ENCODE data around the gene PSMB11.
A peak's percentile ranks its signal among the peaks of the same experiment; 100 is the strongest.
"Not testable (repeated sequence)": the region's sequence is repeated elsewhere in the genome, so short reads cannot be mapped to it uniquely, and the experiment has no call there.

PSMB11 gene, protein sequence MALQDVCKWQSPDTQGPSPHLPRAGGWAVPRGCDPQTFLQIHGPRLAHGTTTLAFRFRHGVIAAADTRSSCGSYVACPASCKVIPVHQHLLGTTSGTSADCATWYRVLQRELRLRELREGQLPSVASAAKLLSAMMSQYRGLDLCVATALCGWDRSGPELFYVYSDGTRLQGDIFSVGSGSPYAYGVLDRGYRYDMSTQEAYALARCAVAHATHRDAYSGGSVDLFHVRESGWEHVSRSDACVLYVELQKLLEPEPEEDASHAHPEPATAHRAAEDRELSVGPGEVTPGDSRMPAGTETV

DNA sequence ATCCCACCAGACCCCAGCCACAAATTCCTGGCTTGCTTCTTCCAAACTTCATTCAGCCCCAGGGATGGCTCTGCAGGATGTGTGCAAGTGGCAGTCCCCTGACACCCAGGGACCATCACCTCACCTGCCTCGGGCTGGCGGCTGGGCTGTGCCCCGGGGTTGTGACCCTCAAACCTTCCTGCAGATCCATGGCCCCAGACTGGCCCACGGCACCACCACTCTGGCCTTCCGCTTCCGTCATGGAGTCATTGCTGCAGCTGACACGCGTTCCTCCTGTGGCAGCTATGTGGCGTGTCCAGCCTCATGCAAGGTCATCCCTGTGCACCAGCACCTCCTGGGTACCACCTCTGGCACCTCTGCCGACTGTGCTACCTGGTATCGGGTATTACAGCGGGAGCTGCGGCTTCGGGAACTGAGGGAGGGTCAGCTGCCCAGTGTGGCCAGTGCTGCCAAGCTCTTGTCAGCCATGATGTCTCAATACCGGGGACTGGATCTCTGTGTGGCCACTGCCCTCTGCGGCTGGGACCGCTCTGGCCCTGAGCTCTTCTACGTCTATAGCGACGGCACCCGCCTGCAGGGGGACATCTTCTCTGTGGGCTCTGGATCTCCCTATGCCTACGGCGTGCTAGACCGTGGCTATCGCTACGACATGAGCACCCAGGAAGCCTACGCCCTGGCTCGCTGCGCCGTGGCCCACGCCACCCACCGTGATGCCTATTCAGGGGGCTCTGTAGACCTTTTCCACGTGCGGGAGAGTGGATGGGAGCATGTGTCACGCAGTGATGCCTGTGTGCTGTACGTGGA, at the start of gene PSMB11:
Gene PSMB11, plus strand, starts transcription at position 51 of the 804 bp plus-strand sequence. Its CDS starts 14 bp downstream, at position 65.
- ATAC-seq: no peak
- no peak within 1 kb of the TSS for H3K27ac Mint-ChIP-seq
- no peak within 1 kb of the TSS for H3K4me3 Mint-ChIP-seq
- DNase-seq: no peak
- no peaks in the 10 kb centered on the region for H3K9me3 Mint-ChIP-seq
- no peaks in the 10 kb centered on the region for H3K27me3 Mint-ChIP-seq
- H3K4me1 Mint-ChIP-seq: no peaks in the 10 kb centered on the region
- H3K36me3 Mint-ChIP-seq (ENCODE audit: low read depth): no peaks in the 10 kb centered on the region

DNA sequence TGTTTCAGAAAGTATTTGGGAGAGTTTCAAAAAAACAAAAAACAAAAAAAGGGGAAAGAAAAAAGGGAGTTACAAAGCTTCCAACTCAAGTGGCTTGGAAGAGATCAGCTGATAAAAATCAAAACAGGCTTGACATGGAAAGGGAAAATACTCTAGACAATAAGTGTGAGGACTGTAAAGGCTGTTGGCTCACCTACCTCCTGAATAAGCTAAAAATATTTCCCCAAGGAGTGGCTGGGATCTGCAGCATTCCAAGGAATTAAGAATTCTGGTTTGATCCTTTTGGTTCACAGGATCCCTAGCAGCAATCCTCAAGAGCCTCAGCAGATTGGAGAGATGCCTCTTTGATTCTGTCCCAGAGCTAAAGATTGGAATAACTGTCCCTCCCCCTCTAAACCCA, 48.5 kb upstream of the PSMB11 start:
- no peaks in the 10 kb centered on the region for H3K36me3 Mint-ChIP-seq (ENCODE audit: low read depth)
- H3K27ac Mint-ChIP-seq: no peak overlapping the region
- H3K9me3 Mint-ChIP-seq: no peaks in the 10 kb centered on the region
- no peaks in the 10 kb centered on the region for H3K4me1 Mint-ChIP-seq
- ATAC-seq (no peak), DNase-seq (no peak)
- H3K27me3 Mint-ChIP-seq: no peaks in the 10 kb centered on the region
- H3K4me3 Mint-ChIP-seq: no peak overlapping the region

DNA sequence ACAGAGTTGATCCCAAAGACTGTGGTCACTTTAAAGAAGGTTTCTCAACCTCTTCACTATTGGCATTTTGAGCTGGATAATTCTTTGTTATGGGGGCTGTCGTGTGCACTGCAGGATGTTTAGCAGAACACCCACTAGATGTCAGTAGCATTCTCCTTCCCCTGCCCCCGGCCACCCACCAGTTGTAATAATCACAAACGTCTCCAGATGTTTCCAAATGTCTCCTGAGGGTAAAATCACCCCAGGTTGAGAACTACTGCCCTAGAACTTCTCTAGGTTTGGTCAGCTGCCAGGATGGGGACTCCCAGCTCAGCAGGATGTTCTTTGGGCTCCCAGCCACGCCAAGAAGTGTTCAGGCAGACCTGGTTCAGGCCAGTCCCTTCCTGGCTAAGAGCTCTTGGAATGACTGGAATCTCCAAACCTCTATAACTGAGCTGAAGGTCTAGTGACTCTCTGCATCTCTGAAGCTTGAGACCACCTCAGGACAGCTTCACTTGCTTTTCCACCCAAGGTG, 47.2 kb upstream of the PSMB11 start:
- Mint-ChIP-seq H3K27ac (no peak overlapping the region), H3K9me3 (no peaks in the 10 kb centered on the region), H3K27me3 (no peaks in the 10 kb centered on the region), H3K4me1 (no peaks in the 10 kb centered on the region), H3K36me3 (ENCODE audit: low read depth) (no peaks in the 10 kb centered on the region), H3K4me3 (no peak overlapping the region)
- DNase-seq (peak; percentile 20), ATAC-seq (peak; percentile 73)

DNA sequence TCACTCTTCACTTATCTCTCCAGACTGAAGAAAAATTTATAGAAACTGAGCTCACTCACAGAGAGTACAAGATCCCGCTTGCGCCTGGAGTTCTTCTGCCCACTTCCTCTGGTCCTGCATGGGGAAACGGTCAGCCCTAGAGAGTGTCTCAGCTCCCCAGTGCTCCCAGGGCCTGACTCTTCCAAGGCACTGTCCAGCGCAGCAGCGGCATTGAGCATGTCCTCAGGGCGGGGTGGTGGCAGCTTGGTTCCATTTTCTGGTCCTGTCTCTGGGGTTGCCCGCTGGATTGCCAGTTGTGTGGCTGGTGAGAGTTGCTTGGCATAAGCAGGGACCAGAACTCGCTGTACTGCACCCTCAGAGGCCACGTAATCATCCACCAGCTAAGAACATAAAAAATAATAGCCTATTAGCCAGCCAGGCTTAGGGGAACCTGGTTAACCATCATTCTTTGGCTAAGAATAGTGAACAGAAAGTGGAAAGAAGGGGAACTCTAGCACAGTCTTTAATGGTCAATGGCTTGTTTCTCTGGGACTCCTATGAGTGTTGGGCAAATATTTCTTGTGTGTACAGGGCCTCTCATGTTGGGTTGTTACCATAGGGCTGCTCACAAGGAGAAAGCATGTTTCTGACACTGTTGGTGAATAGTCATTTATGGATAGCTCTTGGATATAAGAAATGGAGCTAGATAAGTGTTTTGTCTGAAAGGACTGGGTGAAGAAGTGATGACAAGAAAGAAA, 46.0 kb upstream of the PSMB11 start:
- ATAC-seq (no peak), DNase-seq (no peak)
- Mint-ChIP-seq H3K36me3 (ENCODE audit: low read depth) (no peaks in the 10 kb centered on the region), H3K9me3 (no peaks in the 10 kb centered on the region), H3K4me3 (no peak overlapping the region), H3K27ac (no peak overlapping the region), H3K27me3 (no peaks in the 10 kb centered on the region), H3K4me1 (peaks cover 2% of the 10 kb centered on the region)

DNA sequence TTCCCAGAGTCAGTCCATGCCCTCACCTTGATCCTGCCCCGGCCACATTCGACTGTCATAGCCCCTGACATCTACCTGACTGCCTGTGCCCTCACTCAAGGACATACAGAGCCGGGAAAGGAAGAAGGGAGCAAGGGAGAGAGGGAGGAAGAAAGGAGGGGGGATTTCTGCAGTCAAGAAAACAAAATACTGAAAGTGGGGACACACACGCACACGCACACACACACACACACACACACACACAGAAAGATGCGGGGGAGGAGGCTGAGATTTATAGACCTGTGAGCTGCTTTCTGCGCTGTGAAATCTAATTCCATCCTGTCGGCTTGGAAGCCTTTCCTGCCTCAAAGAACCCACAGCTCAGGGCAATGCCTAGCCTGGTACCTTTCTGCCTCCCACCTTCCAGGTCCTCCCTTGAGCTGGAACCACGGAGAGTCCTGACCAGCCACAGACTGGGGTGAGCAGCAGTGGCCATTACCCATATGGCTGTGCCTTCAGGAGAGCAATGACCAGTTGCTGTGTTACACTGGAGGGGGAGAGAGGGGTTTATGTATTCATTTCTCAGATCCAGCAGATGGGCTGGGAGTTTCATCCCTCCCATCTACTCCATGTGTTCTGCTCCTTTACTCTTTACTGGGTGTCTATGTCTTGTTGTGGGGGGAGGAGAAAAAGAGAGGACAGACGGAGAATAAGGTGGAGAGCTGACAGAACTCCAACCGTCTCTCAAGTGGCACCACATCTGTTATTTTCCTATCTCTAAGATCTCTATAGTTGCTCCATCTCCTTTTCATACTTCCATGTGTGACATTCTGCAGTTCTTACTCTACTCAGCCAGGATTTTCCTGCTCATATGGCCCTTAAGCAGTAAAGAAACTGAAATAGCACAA, 45.0 kb upstream of the PSMB11 start:
- no peaks in the 10 kb centered on the region for H3K27me3 Mint-ChIP-seq
- H3K4me1 Mint-ChIP-seq: peaks cover 2% of the 10 kb centered on the region
- DNase-seq (no peak), ATAC-seq (no peak)
- no peaks in the 10 kb centered on the region for H3K9me3 Mint-ChIP-seq
- H3K27ac Mint-ChIP-seq: no peak overlapping the region
- H3K36me3 Mint-ChIP-seq (ENCODE audit: low read depth): no peaks in the 10 kb centered on the region
- H3K4me3 Mint-ChIP-seq: no peak overlapping the region

DNA sequence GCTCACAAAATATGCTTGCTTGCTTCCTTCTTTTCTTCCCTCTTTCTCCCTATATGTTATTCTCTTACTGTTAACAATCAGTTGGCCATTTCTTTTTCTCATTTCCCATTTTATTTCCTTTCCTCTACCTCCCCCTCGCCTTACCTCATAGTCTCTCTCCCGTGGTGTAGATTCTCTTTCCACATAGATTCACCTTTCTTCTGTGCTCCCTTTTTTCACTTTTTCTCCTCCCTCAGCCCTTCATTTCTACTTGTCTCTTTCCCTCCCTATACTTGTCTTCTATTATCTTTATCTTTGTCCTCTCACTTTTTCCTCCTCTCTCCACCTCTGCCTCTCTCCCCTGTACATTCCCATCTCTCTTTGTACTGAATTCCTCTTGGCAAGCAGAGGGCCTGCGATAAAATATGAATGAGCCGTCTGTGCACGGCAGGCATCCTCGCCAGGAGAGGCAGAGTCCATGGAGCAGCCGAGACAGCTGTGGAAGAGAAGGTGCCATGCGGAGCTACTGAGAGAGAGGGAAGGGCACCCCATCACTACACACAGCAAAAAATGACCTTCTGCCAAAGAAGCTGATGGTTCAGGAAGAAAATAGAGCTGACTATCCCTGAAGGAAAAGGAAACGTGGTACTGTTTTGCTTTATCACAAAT, 44.2 kb upstream of the PSMB11 start:
- no peak overlapping the region for H3K4me3 Mint-ChIP-seq
- DNase-seq (no peak), ATAC-seq (no peak)
- H3K4me1 Mint-ChIP-seq: peaks cover 2% of the 10 kb centered on the region
- no peaks in the 10 kb centered on the region for H3K27me3 Mint-ChIP-seq
- H3K9me3 Mint-ChIP-seq: no peaks in the 10 kb centered on the region
- H3K27ac Mint-ChIP-seq: no peak overlapping the region
- no peaks in the 10 kb centered on the region for H3K36me3 Mint-ChIP-seq (ENCODE audit: low read depth)

DNA sequence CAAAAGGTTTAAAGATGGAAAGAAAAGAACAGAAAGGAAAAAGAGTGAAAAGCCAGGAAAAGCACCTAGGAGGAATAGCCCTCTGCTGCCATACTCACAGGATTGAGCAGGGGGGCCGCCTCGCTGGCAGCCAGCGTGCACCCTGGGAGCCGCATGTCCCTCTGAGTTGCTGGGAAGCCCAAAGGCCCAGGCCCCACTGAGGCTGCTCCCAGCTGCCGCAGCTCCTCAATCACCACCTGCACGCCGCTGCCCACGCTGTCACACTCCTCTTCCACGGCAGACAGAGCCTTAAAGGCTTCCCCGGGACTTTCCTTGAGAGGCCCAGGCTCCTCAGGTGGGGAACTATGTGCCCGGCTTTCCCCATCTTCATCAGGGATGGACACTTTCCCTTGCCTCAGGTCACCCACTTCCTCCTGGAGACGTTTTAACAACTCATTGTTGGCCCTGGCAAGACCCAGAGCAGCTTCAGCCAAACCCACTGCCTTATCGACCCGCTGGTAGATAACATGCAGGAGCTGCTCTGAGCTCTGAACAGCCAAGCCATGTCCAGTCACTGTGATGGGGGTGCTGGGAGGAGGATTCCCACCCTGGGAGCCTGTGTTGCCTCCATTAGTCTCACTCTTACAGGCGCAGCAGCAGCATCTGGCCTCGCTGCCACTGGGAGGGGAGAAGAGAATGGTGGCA, 43.5 kb upstream of the PSMB11 start:
- peaks cover 2% of the 10 kb centered on the region for H3K4me1 Mint-ChIP-seq
- no peak overlapping the region for H3K27ac Mint-ChIP-seq
- H3K4me3 Mint-ChIP-seq: no peak overlapping the region
- ATAC-seq: no peak
- H3K9me3 Mint-ChIP-seq: no peaks in the 10 kb centered on the region
- DNase-seq: no peak
- no peaks in the 10 kb centered on the region for H3K36me3 Mint-ChIP-seq (ENCODE audit: low read depth)
- no peaks in the 10 kb centered on the region for H3K27me3 Mint-ChIP-seq

DNA sequence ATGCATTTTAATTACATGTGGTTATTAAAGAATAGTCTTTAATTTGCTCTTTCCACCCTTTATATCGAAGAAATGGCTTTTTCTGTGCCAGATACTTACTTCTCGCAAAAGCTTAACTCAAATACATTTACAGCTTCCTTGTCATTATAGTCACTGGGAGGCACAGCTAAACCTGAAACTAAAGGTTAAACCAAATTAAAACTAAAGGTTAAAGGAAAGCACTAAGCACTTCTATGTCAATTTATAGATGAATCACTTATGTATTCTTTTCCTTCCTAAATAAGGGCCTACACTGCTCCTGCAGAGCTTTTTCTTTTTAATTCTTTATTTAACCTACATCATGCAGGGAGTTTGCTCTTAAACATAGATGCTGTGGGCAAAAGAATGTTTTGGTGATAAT, 41.2 kb upstream of the PSMB11 start:
- no peak overlapping the region for H3K27ac Mint-ChIP-seq
- H3K27me3 Mint-ChIP-seq: no peaks in the 10 kb centered on the region
- no peaks in the 10 kb centered on the region for H3K9me3 Mint-ChIP-seq

DNA sequence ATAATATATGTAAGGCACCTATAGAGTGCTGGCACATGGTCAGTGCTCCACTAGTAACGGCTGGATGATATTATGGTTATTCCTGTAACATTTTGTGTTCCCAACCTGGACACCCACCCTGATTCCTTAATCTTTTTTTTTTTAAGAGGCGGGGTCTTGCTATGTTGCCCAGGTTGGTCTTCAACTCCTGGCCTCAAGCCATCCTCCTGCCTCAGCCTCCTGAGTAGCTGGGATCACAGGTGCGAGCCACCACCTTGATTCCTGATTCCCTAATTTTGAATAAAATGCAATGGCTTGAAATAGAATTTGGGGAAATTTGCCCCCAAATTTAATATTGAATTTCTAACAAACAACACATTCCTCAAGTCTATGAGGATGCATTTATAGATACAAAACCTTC, 39.4 kb upstream of the PSMB11 start:
- Mint-ChIP-seq H3K9me3 (no peaks in the 10 kb centered on the region), H3K36me3 (ENCODE audit: low read depth) (no peaks in the 10 kb centered on the region), H3K4me1 (peaks cover 18% of the 10 kb centered on the region), H3K27me3 (no peaks in the 10 kb centered on the region), H3K27ac (no peak overlapping the region), H3K4me3 (no peak overlapping the region)
- DNase-seq: no peak
- no peak for ATAC-seq

More for the DNA sequence above, 41.2 kb upstream of the PSMB11 start:
- ATAC-seq (no peak), DNase-seq (no peak)
- Mint-ChIP-seq H3K4me3 (no peak overlapping the region), H3K36me3 (ENCODE audit: low read depth) (no peaks in the 10 kb centered on the region), H3K4me1 (peaks cover 3% of the 10 kb centered on the region)

DNA sequence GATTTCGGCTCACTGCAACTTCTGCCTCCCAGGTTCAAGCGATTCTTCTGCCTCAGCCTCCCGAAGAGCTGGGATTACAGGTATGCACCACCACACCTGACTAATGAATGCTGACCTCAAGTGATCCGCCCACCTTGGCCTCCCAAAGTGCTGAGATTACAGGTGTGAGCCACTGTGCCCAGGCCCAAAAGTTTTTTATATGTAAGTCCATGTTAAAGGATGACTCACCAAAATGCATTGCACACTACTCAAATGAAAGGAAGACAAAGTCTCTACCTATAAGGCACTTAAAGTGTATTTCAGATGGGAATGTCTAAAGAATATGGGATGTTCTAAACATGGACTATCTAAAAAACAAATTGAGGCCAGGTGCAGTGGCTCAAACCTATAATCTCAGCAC, 37.7 kb upstream of the PSMB11 start:
- not testable (repeated sequence) for DNase-seq; H3K27ac Mint-ChIP-seq; H3K27me3 Mint-ChIP-seq; H3K36me3 Mint-ChIP-seq (ENCODE audit: low read depth); H3K4me3 Mint-ChIP-seq; ATAC-seq; H3K9me3 Mint-ChIP-seq
- peaks cover 33% of the 10 kb centered on the region for H3K4me1 Mint-ChIP-seq

DNA sequence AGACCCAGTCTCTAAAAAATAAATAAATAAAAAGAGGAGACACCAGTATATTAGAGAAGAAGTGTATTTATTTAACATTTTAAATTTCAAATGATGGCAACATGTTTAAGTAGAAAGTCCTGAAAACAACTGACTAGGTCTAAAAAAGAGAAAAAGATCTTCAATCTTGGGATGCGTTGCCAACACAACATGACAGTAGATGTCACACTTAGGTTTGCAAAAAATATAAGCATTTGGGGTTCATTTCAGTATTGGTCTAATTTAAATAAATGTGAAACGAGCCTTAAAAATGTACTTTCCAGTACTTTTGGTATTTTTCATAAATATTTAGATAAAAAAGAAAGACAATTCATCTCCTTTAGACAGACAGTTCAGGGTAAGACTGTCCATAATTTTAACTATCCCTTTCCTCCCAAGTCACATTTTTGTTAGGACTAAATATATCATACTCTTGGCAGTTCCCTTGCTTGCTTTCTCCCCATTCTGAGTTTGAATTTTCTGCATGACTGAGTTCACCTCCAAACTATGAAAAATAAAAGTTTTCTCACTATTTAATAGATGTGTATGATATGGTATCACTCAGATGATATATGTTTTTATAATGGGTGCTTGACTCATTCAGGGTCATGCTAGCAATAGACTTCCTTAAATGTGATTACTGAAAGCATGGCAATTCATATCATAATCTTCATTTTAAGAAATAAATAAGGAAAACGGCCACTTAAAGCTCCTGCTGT, 36.4 kb upstream of the PSMB11 start:
- Mint-ChIP-seq H3K4me3 (peak overlapping the region; percentile 96), H3K4me1 (peaks cover 43% of the 10 kb centered on the region), H3K36me3 (ENCODE audit: low read depth) (no peaks in the 10 kb centered on the region), H3K9me3 (no peaks in the 10 kb centered on the region), H3K27me3 (no peaks in the 10 kb centered on the region), H3K27ac (peak overlapping the region; percentile 99)
- DNase-seq (no peak), ATAC-seq (no peak)

DNA sequence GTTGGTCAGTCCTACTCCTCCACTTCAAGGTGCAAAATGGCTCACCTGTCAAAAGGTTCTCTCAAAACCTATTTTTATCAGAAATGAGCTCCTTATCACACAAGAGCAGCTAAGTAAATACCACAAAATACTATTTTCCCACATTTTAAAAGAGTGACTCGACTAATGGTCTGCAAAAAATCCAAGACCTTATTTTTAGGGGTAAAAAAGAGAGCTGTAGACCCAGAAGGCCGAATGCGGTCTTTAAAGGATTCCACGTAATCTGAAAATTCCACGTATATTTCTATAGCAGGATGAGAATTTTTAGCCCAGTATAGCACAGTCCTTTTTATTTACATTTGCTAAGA, 35.9 kb upstream of the PSMB11 start:
- Mint-ChIP-seq H3K4me3 (peak overlapping the region; percentile 96), H3K4me1 (peaks cover 42% of the 10 kb centered on the region), H3K27me3 (no peaks in the 10 kb centered on the region), H3K27ac (peak overlapping the region; percentile 99), H3K9me3 (no peaks in the 10 kb centered on the region), H3K36me3 (ENCODE audit: low read depth) (no peaks in the 10 kb centered on the region)
- DNase-seq (no peak), ATAC-seq (no peak)
